GM12874 (cell line): ENCODE measurements around the gene CFD.

Source experiments
- TF ChIP-seq, protein P1 (sequence below): IDR thresholded peaks from 2 replicates; pipeline ENCODE4 v1.5.1; 2011; ENCODE audit warnings: low read depth, mild to moderate bottlenecking, control low read depth, low read length, moderate library complexity; ENCODE audit not compliant: insufficient read depth

Gene CFD

DNA sequence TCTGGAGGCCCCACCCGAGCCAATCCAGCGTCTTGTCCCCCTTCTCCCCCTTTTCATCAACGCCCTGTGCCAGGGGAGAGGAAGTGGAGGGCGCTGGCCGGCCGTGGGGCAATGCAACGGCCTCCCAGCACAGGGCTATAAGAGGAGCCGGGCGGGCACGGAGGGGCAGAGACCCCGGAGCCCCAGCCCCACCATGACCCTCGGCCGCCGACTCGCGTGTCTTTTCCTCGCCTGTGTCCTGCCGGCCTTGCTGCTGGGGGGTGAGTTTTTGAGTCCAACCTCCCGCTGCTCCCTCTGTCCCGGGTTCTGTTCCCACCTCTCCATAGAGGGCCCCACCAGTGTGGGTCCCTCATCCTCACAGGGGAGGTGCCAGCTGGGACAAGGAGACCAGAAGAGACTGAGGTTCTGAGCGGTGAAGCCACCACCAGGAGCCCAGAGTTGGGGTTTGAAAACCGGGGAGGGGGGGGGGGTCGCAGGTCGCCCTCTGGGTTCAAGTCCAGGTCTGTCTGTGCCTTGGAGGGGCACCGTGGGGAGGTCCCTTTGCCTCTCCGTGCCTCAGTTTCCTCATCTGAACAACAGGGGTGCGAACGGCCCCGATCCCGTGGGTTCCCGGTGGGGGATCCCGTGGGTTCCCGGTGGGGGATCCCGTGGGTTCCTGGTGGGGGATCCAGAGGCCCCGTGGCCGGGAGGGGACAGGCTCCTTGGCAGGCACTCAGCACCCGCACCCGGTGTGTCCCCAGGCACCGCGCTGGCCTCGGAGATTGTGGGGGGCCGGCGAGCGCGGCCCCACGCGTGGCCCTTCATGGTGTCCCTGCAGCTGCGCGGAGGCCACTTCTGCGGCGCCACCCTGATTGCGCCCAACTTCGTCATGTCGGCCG is 7.1 kb upstream of the CFD start, which contains the start of gene ELANE:
TSS of gene ELANE (plus strand) at position 168 of the 878 bp plus-strand sequence. CDS start at position 194, 26 bp downstream.
- TF ChIP-seq, protein P1, sequence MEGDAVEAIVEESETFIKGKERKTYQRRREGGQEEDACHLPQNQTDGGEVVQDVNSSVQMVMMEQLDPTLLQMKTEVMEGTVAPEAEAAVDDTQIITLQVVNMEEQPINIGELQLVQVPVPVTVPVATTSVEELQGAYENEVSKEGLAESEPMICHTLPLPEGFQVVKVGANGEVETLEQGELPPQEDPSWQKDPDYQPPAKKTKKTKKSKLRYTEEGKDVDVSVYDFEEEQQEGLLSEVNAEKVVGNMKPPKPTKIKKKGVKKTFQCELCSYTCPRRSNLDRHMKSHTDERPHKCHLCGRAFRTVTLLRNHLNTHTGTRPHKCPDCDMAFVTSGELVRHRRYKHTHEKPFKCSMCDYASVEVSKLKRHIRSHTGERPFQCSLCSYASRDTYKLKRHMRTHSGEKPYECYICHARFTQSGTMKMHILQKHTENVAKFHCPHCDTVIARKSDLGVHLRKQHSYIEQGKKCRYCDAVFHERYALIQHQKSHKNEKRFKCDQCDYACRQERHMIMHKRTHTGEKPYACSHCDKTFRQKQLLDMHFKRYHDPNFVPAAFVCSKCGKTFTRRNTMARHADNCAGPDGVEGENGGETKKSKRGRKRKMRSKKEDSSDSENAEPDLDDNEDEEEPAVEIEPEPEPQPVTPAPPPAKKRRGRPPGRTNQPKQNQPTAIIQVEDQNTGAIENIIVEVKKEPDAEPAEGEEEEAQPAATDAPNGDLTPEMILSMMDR = no peak

DNA sequence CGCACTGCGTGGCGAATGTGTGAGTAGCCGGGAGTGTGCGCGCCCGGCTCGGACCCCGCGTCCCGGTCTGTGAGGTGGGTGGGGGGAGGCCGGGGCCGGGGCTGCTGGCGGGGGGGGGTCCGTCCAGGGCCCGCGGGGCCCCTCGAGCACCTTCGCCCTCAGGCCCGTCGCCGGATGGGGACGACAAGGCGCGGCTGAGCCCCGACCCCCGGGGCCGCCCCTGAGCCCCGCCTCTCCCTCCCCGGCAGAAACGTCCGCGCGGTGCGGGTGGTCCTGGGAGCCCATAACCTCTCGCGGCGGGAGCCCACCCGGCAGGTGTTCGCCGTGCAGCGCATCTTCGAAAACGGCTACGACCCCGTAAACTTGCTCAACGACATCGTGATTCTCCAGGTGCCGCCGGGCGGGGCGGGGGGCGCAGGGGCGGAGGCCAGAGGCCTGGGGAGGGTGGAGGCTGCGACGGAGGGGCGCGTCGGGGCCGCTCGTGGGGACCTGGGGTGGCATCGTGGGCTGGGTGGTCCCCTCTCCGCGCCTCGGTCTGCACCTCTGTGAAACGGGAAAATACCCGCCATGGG is 6.4 kb upstream of the CFD start:
- TF ChIP-seq, protein P1 = no peak

DNA sequence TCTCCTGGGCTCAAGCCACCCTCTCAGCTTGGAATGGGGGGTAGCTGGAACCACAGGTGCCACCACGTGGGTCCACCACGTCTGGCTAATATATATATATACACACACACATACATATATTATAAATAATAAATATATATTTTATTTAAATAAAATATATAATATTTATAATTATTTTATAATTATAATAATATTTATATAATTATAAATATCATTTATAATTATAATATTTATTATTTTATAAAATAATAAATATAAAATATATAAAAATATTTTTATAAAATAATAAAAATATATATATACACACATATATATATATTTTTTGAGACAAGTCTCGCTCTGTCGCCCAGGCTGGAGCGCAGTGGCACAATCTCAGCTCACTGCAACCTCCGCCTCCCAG is 4.9 kb upstream of the CFD start:
- TF ChIP-seq, protein P1 = no peak

DNA sequence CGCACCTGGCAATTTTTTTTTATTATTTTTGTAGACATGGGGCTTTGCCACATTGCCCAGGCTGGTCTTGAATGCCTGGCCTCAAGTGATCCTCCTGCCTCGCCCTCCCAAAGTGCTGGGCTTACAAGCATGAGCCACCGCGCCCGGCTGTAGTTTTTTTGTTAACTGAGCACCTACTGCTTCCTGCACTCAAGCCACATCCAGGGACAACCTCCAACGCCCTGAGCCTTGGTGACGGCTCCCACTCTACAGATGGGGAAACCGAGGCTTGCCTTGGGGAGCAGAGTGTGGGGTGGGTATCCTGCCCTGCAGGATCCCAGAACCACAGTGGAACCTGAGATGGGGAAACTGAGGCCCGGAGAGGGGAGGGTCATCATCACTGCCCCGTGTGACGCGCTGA is 4.3 kb upstream of the CFD start:
- TF ChIP-seq, protein P1 = no peak

- TF ChIP-seq, protein P1 = no peak
Measured at GRCh38 chr19:855566-856120, 3.8 kb upstream of the CFD start.

DNA sequence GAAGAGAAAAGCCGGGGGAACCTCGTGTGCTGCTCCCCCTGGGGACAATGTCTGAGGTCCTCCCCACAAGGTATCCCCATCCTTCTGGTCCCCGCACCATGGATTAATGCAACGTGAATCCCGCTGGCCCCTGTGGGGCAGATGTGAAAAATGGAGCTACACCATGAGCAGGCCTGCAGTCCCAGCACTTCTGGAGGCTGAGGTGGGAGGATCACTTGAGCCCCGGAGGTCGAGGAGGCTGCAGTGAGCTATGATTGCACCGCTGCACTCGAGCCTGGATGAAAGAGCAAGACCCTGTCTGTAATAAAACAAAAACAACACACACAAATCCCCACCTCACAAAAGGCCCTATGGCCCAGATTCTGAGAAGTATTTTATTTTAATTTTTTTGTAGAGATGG is 1.2 kb upstream of the CFD start:
- TF ChIP-seq, protein P1 = no peak

DNA sequence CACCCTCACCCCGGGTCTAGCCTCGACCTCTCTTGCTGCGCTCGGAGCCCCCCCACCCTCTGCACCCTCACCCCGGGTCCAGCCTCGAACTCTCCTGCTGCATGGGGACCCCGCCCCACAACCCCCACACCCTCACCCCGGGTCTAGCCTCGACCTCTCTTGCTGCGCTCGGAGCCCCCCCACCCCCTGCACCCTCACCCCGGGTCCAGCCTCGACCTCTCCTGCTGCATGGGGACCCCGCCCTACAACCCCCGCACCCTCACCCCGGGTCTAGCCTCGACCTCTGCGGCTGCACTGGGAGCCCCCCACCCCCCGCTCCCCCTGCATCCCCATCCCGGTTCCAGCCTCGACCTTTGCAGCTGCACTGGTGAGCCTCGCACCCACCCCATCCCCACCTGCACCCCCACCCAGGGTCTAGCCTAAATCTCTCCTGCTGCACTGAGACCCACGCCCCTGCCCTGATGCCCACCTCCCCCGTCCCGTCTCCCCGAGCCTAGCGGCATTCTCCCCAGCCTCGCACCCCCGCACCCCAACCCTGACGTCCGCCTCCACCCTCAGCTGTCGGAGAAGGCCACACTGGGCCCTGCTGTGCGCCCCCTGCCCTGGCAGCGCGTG is 1.8 kb downstream of the CFD start:
- TF ChIP-seq, protein P1 = no peak
